WERI-Rb-1 (cell line): Measurements from ENCODE around the gene CEP83.

Experiments used
- DNase-seq: peaks from one replicate; pipeline ENCODE4 v3.0.0-alpha.2; 2020
- H3K27ac ChIP-seq: fragments of 250-450 bp; sonication (Bioruptor Pico); 2 replicates; pipeline ENCODE4 v1.5.1; 2020; ENCODE audit warnings: mild to moderate bottlenecking, moderate library complexity
- H3K27me3 ChIP-seq: fragments of 250-450 bp; sonication (Bioruptor Pico); 2 replicates; pipeline ENCODE4 v1.5.1; 2021; ENCODE audit warnings: mild to moderate bottlenecking, low read depth, moderate library complexity; ENCODE audit not compliant: insufficient read depth, severe bottlenecking
- H3K36me3 ChIP-seq: fragments of 250-450 bp; sonication (Bioruptor Pico); 2 replicates; pipeline ENCODE4 v1.5.1; 2020; ENCODE audit warnings: mild to moderate bottlenecking, moderate library complexity
- H3K4me3 ChIP-seq: 2 replicates; pipeline ENCODE4 v1.5.1; 2011; ENCODE audit warnings: low read depth, mild to moderate bottlenecking, control low read depth, low read length
- H3K9me3 ChIP-seq: fragments of 250-450 bp; sonication (Bioruptor Pico); 2 replicates; pipeline ENCODE4 v1.5.1; 2021; ENCODE audit warnings: mild to moderate bottlenecking, moderate library complexity; ENCODE audit not compliant: severe bottlenecking
- CTCF ChIP-seq: IDR thresholded peaks from 2 replicates; pipeline ENCODE4 v1.5.1; 2011; ENCODE audit warnings: low read depth, mild to moderate bottlenecking, control low read depth, inconsistent platforms, low read length

Gene CEP83

GRCh38 chr12:94289461-94290312 is 170.0 kb downstream of the CEP83 start:
- Histone ChIP-seq H3K9me3 (no peaks in the 10 kb centered on the region), H3K27ac (no peak overlapping the region)
- DNase-seq, result peak; percentile 23

GRCh38 chr12:94287245-94287628 is 172.4 kb downstream of the CEP83 start:
- Histone ChIP-seq H3K27ac (no peak overlapping the region), H3K9me3 (no peaks in the 10 kb centered on the region), H3K4me3 (no peak overlapping the region), H3K36me3 (no peaks in the 10 kb centered on the region), H3K27me3 (no peaks in the 10 kb centered on the region)
- no peak for DNase-seq
- TF ChIP-seq CTCF, result no peak

More at GRCh38 chr12:94289461-94290312, 170.0 kb downstream of the CEP83 start:
- no peaks in the 10 kb centered on the region for H3K27me3 ChIP-seq
- no peaks in the 10 kb centered on the region for H3K36me3 ChIP-seq
- no peak overlapping the region for H3K4me3 ChIP-seq
- no peak for TF ChIP-seq CTCF

- DNase-seq, result no peak
- Histone ChIP-seq H3K27me3 (no peaks in the 10 kb centered on the region), H3K4me3 (no peak overlapping the region), H3K36me3 (no peaks in the 10 kb centered on the region), H3K27ac (no peak overlapping the region; the same call in 1 of the 2 replicates), H3K9me3 (no peaks in the 10 kb centered on the region)
- no peak for TF ChIP-seq CTCF
Measured at GRCh38 chr12:94286583-94287244, 173.0 kb downstream of the CEP83 start.

- no peak for TF ChIP-seq CTCF
- peak; percentile 77 for DNase-seq
- Histone ChIP-seq H3K36me3 (no peaks in the 10 kb centered on the region), H3K27me3 (no peaks in the 10 kb centered on the region), H3K27ac (peak overlapping the region; percentile 37; the same call in 1 of the 2 replicates), H3K9me3 (no peaks in the 10 kb centered on the region), H3K4me3 (no peak overlapping the region)
Measured at GRCh38 chr12:94285943-94286582, 173.6 kb downstream of the CEP83 start.

GRCh38 chr12:94284859-94285258 is 174.8 kb downstream of the CEP83 start:
- no peaks in the 10 kb centered on the region for H3K9me3 ChIP-seq
- no peak for DNase-seq
- H3K27ac ChIP-seq, result no peak overlapping the region
- H3K27me3 ChIP-seq, result no peaks in the 10 kb centered on the region
- no peak for TF ChIP-seq CTCF
- H3K36me3 ChIP-seq, result no peaks in the 10 kb centered on the region
- H3K4me3 ChIP-seq, result no peak overlapping the region
